NCI-H1105 (cell line): ENCODE data around the gene RIPK3.
A peak's percentile ranks its signal among the peaks of the same experiment; 100 is the strongest.

Experiments
- DNase-seq: peaks from one replicate; lab custom pipeline; 2025; lab: John Stamatoyannopoulos, UW

RIPK3 gene

GRCh38 chr14:24300326-24300980 lies 39.3 kb downstream of the RIPK3 start:
- no peak for DNase-seq

- peak; percentile 79 for DNase-seq
Observed at GRCh38 chr14:24299255-24300191, 40.3 kb downstream of the RIPK3 start, which contains the start of the genes DHRS1 and NOP9. Gene DHRS1, minus strand, starts transcription at chr14:24299780. Its CDS starts 674 bp downstream, at chr14:24299106. Gene NOP9, plus strand, starts transcription at chr14:24299850. Its CDS starts 105 bp downstream, at chr14:24299955.

- no peak for DNase-seq
Observed at GRCh38 chr14:24298892-24299254, 40.9 kb downstream of the RIPK3 start.

- DNase-seq = peak; percentile 8
Observed at GRCh38 chr14:24297190-24297964, 42.4 kb downstream of the RIPK3 start.

GRCh38 chr14:24296341-24297157 lies 43.2 kb downstream of the RIPK3 start:
- peak; percentile 56 for DNase-seq

- DNase-seq = no peak
Observed at GRCh38 chr14:24293525-24293924, 46.3 kb downstream of the RIPK3 start.

GRCh38 chr14:24292118-24292807 lies 47.5 kb downstream of the RIPK3 start:
- no peak for DNase-seq

- no peak for DNase-seq
Observed at GRCh38 chr14:24291446-24292117, 48.2 kb downstream of the RIPK3 start.

- no peak for DNase-seq
Observed at GRCh38 chr14:24290746-24291145, 49.0 kb downstream of the RIPK3 start.

GRCh38 chr14:24289649-24290280 lies 50.0 kb downstream of the RIPK3 start:
- no peak for DNase-seq

- no peak for DNase-seq
Observed at GRCh38 chr14:24286996-24287395, 52.8 kb downstream of the RIPK3 start.
